Lower leg skin (tissue), 4 donors: ENCODE measurements around the gene TSPAN33. TPM values are rescaled to one million over a fixed set of nuclear protein-coding genes. Genes with fewer than 3 reads are reported as not detected.
A peak's percentile ranks its signal among the peaks of the same experiment; 100 is the strongest.

ENCODE experiments used
- DNase-seq, 2 donors: peaks; one replicate each; pipeline ENCODE4 v3.0.0-alpha.2; 2019; ENCODE audit warnings: low spot score in 2 of 2
- H3K4me3 ChIP-seq: fragments of 200-600 bp; sonication (generic); 2 replicates; pipeline ENCODE4 v1.5.1; 2017; ENCODE audit warnings: mild to moderate bottlenecking, low read depth; ENCODE audit not compliant: poor library complexity, severe bottlenecking
- POLR2A ChIP-seq, 2 donors: fragments of 450-650 bp; IDR thresholded peaks; one replicate each; pipeline ENCODE4 v1.6.1; 2016 to 2017; ENCODE audit warnings: antibody characterized with exemption in 2 of 2, mild to moderate bottlenecking in 1 of 2, moderate library complexity in 1 of 2
- WGBS, 2 donors: methylation state at CpG; one replicate each; pipeline ENCODE4 v1.1.5; 2018; 5-methylcytosine and 5-hydroxymethylcytosine counted together
- intact Hi-C: fragments of 100-400 bp; cut with DNase I; formaldehyde crosslinking; loops from one replicate; pipeline ENCODE4 v1.15.0; 2023; ENCODE audit warnings: low total_unique reads
- total RNA-seq, 4 donors: library from RNA; depleted of rRNA; stranded (reverse); fragments of >200 nt; gene quantifications; one replicate each; pipeline ENCODE4 v1.1.0, GENCODE V29; 2016
- TF ChIP-seq, protein P1 (sequence below), 3 donors: fragments of 450-650 bp; IDR thresholded peaks; one replicate each; pipeline ENCODE4 v1.5.1; 2016; ENCODE audit warnings: antibody characterized with exemption in 3 of 3, mild to moderate bottlenecking in 3 of 3, moderate library complexity in 2 of 3

The TSPAN33 gene, protein sequence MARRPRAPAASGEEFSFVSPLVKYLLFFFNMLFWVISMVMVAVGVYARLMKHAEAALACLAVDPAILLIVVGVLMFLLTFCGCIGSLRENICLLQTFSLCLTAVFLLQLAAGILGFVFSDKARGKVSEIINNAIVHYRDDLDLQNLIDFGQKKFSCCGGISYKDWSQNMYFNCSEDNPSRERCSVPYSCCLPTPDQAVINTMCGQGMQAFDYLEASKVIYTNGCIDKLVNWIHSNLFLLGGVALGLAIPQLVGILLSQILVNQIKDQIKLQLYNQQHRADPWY
- 10 to 100 TPM in 2 of 4 donors, 1 to 10 TPM in 2; 7.4 to 13.4 (median 9.9) TPM for total RNA-seq

DNA sequence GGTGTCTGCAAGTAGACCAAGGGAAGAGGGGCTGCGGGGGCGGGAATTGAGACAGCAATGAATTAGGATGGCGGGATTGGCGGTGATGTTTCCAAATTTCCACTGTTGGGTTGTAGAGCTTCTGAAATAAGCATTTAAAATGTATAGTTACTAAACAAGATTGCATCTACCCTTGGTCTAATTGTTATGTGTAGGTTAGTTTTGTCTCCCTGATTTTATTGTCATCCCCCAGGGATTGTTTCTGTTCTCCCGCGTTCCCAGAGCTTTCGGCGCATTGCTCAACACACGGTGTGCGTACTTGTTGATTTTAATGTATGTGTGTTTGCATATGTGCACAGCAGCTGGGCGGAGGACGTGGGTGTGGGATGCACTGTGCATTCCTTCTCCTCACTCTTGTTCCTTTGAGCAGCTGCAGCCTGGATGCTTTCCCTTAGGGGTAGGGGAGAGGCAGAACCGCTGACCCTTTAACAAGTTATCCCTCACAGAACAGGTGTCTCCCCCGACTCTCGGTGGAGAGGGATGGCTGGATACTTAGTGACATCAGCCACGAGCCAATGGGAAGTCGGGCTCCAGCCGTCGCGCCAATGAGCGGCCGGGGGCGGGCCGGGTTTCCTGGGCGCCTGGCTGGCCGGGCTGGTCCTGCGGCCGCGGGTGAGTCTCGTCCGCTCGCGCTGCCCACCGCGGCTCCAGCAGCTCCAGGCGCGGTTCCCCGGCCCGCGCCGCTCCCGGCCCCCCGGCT, at the start of gene TSPAN33:
TSS of gene TSPAN33 (plus strand) at position 613 of the 739 bp plus-strand sequence. CDS start 274 bp downstream, outside the sequence.
- TF ChIP-seq, protein P1, sequence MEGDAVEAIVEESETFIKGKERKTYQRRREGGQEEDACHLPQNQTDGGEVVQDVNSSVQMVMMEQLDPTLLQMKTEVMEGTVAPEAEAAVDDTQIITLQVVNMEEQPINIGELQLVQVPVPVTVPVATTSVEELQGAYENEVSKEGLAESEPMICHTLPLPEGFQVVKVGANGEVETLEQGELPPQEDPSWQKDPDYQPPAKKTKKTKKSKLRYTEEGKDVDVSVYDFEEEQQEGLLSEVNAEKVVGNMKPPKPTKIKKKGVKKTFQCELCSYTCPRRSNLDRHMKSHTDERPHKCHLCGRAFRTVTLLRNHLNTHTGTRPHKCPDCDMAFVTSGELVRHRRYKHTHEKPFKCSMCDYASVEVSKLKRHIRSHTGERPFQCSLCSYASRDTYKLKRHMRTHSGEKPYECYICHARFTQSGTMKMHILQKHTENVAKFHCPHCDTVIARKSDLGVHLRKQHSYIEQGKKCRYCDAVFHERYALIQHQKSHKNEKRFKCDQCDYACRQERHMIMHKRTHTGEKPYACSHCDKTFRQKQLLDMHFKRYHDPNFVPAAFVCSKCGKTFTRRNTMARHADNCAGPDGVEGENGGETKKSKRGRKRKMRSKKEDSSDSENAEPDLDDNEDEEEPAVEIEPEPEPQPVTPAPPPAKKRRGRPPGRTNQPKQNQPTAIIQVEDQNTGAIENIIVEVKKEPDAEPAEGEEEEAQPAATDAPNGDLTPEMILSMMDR (IDR thresholded peaks at IDR 0.05), result no peak
- no peak for TF ChIP-seq POLR2A (IDR thresholded peaks at IDR 0.05)
- DNase-seq, result peak; percentile 58 to 95
- H3K4me3 ChIP-seq, result peak within 1 kb of the TSS; percentile 15
- WGBS, 2 donors, result 5% methylated on average over 15 to 20 of the region's 43 CpGs
- intact Hi-C loops, result no loop called here

DNA sequence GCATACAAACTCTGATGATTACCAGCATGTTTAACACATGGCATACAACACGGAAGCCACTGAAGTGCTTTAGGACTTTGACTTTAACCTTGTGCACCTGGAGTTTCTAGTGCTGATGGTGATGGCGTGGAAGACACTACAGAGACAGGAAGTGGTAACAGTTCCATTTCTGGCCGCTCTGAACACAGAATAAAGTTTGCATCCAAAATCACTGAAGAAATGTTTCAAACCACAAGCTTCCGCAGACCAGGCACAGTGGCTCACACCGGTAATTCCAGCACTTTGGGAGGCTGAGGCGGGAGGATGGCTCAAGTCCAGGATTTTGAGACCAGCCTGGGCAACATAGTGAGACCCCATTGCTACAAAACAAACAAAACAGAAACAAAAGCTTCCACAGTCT, 49.2 kb upstream of the TSPAN33 start:
- no peak overlapping the region for H3K4me3 ChIP-seq
- no peak for DNase-seq
- 59 to 72% methylated on average over 6 of the region's 6 CpGs for WGBS, 2 donors
- TF ChIP-seq, protein P1 (IDR thresholded peaks at IDR 0.05), result no peak
- TF ChIP-seq POLR2A (IDR thresholded peaks at IDR 0.05), result no peak
- intact Hi-C loops, result loop anchor here (10.0 kb wide), 1 partner anchor 180 kb away; the partner anchor contains the start of gene KCP

DNA sequence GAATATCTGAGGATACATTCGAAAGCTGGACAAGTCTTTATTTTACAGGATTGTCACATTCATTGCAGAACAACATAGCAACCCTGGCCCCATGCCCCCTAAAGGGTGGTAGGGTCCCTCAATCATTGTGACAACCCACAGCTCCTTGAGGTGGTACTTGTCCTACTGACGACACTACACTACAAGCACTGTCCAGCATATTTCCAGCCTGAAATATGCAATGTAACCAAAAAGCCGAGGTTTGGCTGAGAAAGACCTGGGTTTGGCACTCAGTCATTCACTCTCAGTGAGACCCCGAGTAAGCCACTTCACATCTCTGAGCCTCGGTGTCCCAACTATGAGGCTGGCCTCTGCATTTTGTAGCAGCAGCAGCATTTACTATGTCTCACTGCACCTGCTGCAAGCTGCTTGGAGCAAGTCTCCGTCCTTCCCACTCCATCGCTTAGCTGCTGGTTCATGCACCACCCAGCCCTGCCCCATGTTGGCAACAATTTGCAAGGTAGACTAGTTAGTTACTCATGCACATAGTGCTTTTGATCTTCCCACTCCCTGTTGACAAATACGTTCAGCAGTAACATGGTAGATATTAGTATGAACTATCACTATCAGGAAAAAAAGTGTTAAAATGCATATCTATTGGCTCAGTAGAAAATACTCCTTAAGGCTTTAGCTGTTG, 46.0 kb upstream of the TSPAN33 start:
- WGBS, 2 donors, result 54 to 87% methylated on average over 8 of the region's 8 CpGs
- TF ChIP-seq, protein P1 (IDR thresholded peaks at IDR 0.05), result no peak
- TF ChIP-seq POLR2A (IDR thresholded peaks at IDR 0.05), result no peak
- intact Hi-C loops, result loop anchor here (10.0 kb wide), 1 partner anchor 184 kb away; the partner anchor contains the start of gene KCP
- H3K4me3 ChIP-seq, result no peak overlapping the region
- DNase-seq, result no peak

DNA sequence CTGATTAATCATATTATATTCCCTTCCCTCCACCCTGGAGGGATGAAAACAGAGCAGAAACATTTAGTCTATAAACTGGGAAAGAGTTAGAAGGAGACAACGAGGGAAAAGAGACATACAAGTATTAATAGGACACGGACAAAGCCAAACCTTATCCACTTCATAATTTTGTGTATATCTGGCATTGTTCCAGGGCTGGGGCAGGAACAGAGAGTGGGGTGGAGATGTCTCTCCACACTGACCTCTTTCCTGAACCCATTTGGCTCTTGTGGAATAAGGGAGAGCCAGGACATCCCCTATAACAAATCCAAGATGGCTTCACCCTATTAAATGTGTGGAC, 43.7 kb upstream of the TSPAN33 start:
- no peak overlapping the region for H3K4me3 ChIP-seq
- intact Hi-C loops, result no loop called here

DNA sequence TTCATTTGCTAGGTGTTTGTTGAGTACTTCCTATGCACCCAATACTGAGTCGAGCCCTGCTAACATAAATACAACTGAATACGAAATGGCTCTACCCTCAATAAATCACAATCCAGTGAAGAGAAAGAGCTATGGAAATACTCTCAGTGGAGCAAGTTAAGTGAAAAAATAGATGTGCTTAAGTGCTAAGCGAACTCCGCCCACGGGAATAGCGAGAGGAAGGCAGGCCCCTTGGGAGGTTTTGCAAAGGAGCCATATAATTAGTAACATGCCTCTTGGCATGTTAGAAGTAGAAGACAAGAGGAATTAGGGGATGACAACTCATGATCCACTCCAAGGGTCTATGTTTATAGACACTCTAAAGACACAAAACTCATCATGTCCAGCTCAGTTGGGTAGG, 42.8 kb upstream of the TSPAN33 start:
- intact Hi-C loops, result no loop called here
- H3K4me3 ChIP-seq, result no peak overlapping the region
- no peak for TF ChIP-seq POLR2A (IDR thresholded peaks at IDR 0.05)
- TF ChIP-seq, protein P1 (IDR thresholded peaks at IDR 0.05), result no peak
- WGBS, 2 donors, result 44 to 52% methylated on average over 6 of the region's 6 CpGs
- no peak for DNase-seq

More for the DNA sequence above, 43.7 kb upstream of the TSPAN33 start:
- DNase-seq, result no peak
- 56 to 76% methylated on average over 2 of the region's 2 CpGs for WGBS, 2 donors
- TF ChIP-seq, protein P1 (IDR thresholded peaks at IDR 0.05), result no peak
- TF ChIP-seq POLR2A (IDR thresholded peaks at IDR 0.05), result no peak
